GM12864 (cell line): ENCODE results near the gene HCRTR2.
A peak's percentile ranks its signal among the peaks of the same experiment; 100 is the strongest.
"Not testable (repeated sequence)": the region's sequence is repeated elsewhere in the genome, so short reads cannot be mapped to it uniquely, and the experiment has no call there.

ENCODE experiments used
- DNase-seq: peaks from one replicate; pipeline ENCODE4 v3.0.0-alpha.2; 2011; ENCODE audit warnings: low read depth
- H3K4me3 ChIP-seq: 2 replicates; pipeline ENCODE4 v1.5.1; 2011; ENCODE audit warnings: mild to moderate bottlenecking, low read depth, low read length, control low read depth
- CTCF ChIP-seq: IDR thresholded peaks from 2 replicates; pipeline ENCODE4 v1.5.1; 2011; ENCODE audit warnings: low read depth, mild to moderate bottlenecking, moderate library complexity, low read length, control low read depth, inconsistent platforms; ENCODE audit errors: missing control alignments

Gene HCRTR2

GRCh38 chr6:55212156-55212555, 37.8 kb downstream of the HCRTR2 start:
- H3K4me3 ChIP-seq: no peak overlapping the region
- no peak for TF ChIP-seq CTCF
- no peak for DNase-seq

GRCh38 chr6:55220961-55221360, 46.6 kb downstream of the HCRTR2 start:
- no peak for DNase-seq
- TF ChIP-seq CTCF: no peak
- no peak overlapping the region for H3K4me3 ChIP-seq

GRCh38 chr6:55227862-55228261, 53.5 kb downstream of the HCRTR2 start:
- TF ChIP-seq CTCF: no peak
- H3K4me3 ChIP-seq: no peak overlapping the region
- DNase-seq: no peak

- DNase-seq: no peak
- H3K4me3 ChIP-seq: no peak overlapping the region
- TF ChIP-seq CTCF: no peak
These were observed 64.8 kb downstream of the HCRTR2 start for GRCh38 chr6:55239099-55239498.

- peak; percentile 18 for TF ChIP-seq CTCF
- DNase-seq, H3K4me3 ChIP-seq: not testable (repeated sequence)
These were observed 66.8 kb downstream of the HCRTR2 start for GRCh38 chr6:55240975-55241605.

- H3K4me3 ChIP-seq: no peak overlapping the region
- no peak for TF ChIP-seq CTCF
- no peak for DNase-seq
These were observed 76.1 kb downstream of the HCRTR2 start for GRCh38 chr6:55250400-55250799.

- DNase-seq: no peak
- H3K4me3 ChIP-seq: no peak overlapping the region
- TF ChIP-seq CTCF: no peak
These were observed 80.8 kb downstream of the HCRTR2 start for GRCh38 chr6:55255113-55255512.
